GM21825 (cell line): Measurements from ENCODE around the gene RNPC3.
"Not testable (repeated sequence)": the region's sequence is repeated elsewhere in the genome, so short reads cannot be mapped to it uniquely, and the experiment has no call there.

Experiments used
- ATAC-seq: cut with Tn5 transposase; IDR thresholded peaks from one replicate; pipeline ENCODE4 v1.9.1; 2021; ENCODE audit warnings: mild to moderate bottlenecking, moderate library complexity; ENCODE audit not compliant: unreplicated experiment

The RNPC3 gene

GRCh38 chr1:103560427-103560826 is 34.9 kb downstream of the RNPC3 start:
- ATAC-seq, result no peak

GRCh38 chr1:103561124-103561523 is 35.6 kb downstream of the RNPC3 start:
- ATAC-seq, result not testable (repeated sequence)

- ATAC-seq, result peak; percentile 75
Observed at GRCh38 chr1:103561643-103562395, 36.3 kb downstream of the RNPC3 start.

- ATAC-seq, result no peak
Observed at GRCh38 chr1:103563056-103563455, 37.6 kb downstream of the RNPC3 start.

GRCh38 chr1:103569493-103569892 is 44.0 kb downstream of the RNPC3 start:
- ATAC-seq, result no peak

- ATAC-seq, result not testable (repeated sequence)
Observed at GRCh38 chr1:103571289-103571688, 45.8 kb downstream of the RNPC3 start, which contains the start of gene AMY2B. TSS of gene AMY2B (plus strand) at chr1:103571589. CDS start at chr1:103571603, 14 bp downstream.

GRCh38 chr1:103576065-103576464 is 50.6 kb downstream of the RNPC3 start:
- no peak for ATAC-seq

- not testable (repeated sequence) for ATAC-seq
Observed at GRCh38 chr1:103576784-103577183, 51.3 kb downstream of the RNPC3 start.

- ATAC-seq, result no peak
Observed at GRCh38 chr1:103582464-103582863, 57.0 kb downstream of the RNPC3 start.

- no peak for ATAC-seq
Observed at GRCh38 chr1:103583887-103584286, 58.4 kb downstream of the RNPC3 start.

- no peak for ATAC-seq
Observed at GRCh38 chr1:103584537-103584936, 59.0 kb downstream of the RNPC3 start.

- ATAC-seq, result not testable (repeated sequence)
Observed at GRCh38 chr1:103602740-103603139, 77.2 kb downstream of the RNPC3 start.
